ENCODE results near the gene EXOC6B. TPM values are rescaled to one million over a fixed set of nuclear protein-coding genes. Genes with fewer than 3 reads are reported as not detected.

EXOC6B gene
- total RNA-seq, 2 experiments from 2014 or later = 16.9 to 17.5 TPM

DNA sequence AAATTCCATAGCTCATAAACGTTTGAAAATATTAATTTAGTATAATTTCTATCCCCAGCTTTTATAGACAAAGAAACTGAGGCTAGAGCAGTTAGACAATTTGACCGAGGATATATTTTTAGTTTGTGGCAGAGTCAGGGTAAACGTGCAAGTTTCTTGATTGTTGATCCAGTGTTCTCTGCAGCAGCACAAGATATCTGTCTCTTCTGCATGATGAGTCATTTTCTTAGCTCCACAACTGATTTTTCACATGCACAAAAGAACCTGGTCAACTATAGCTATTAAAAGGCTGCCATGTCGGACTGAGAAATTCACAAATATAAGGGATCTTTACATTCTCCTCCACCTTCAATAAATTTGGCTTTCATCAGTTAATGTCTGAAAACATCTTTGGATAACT, 534.8 kb downstream of the EXOC6B start:
- intact Hi-C loops (cut with DNase I, micrococcal nuclease) = no loop called here
- H3K27me3 ChIP-seq (ENCODE audit: control insufficient read depth in 1 of 2, insufficient read depth in 2 of 2, low read length in 2 of 2) = no peaks in the 10 kb centered on the region
- no peaks in the 10 kb centered on the region for H3K36me3 Mint-ChIP-seq (ENCODE audit: low read depth)
- ChIA-PET CTCF (no interaction called here), POLR2A (no interaction called here)
- no peak overlapping the region for H3K27ac ChIP-seq (ENCODE audit: low read depth in 1 of 2, low read length in 2 of 2)
- H3K27ac Mint-ChIP-seq = no peak overlapping the region
- no peaks in the 10 kb centered on the region for H3K9me3 ChIP-seq (ENCODE audit: control insufficient read depth in 1 of 2, insufficient read depth in 1 of 2, low read length in 2 of 2)
- H3K4me3 Mint-ChIP-seq = no peak overlapping the region
- no peaks in the 10 kb centered on the region for H3K36me3 ChIP-seq (ENCODE audit: insufficient read depth, low read length)
- H3K27me3 Mint-ChIP-seq = no peaks in the 10 kb centered on the region
- DNase-seq = no peak
- no peaks in the 10 kb centered on the region for H3K4me1 Mint-ChIP-seq (ENCODE audit: low read depth)
- H3K4me3 ChIP-seq (ENCODE audit: low read length) = no peak overlapping the region
- H3K4me1 ChIP-seq (ENCODE audit: insufficient read depth, low read length) = no peaks in the 10 kb centered on the region
- ATAC-seq (ENCODE audit: poor library complexity) = no peak
- no peaks in the 10 kb centered on the region for H3K9me3 Mint-ChIP-seq
- TF ChIP-seq, protein P1, sequence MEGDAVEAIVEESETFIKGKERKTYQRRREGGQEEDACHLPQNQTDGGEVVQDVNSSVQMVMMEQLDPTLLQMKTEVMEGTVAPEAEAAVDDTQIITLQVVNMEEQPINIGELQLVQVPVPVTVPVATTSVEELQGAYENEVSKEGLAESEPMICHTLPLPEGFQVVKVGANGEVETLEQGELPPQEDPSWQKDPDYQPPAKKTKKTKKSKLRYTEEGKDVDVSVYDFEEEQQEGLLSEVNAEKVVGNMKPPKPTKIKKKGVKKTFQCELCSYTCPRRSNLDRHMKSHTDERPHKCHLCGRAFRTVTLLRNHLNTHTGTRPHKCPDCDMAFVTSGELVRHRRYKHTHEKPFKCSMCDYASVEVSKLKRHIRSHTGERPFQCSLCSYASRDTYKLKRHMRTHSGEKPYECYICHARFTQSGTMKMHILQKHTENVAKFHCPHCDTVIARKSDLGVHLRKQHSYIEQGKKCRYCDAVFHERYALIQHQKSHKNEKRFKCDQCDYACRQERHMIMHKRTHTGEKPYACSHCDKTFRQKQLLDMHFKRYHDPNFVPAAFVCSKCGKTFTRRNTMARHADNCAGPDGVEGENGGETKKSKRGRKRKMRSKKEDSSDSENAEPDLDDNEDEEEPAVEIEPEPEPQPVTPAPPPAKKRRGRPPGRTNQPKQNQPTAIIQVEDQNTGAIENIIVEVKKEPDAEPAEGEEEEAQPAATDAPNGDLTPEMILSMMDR (IDR thresholded peaks at IDR 0.05) = no peak

DNA sequence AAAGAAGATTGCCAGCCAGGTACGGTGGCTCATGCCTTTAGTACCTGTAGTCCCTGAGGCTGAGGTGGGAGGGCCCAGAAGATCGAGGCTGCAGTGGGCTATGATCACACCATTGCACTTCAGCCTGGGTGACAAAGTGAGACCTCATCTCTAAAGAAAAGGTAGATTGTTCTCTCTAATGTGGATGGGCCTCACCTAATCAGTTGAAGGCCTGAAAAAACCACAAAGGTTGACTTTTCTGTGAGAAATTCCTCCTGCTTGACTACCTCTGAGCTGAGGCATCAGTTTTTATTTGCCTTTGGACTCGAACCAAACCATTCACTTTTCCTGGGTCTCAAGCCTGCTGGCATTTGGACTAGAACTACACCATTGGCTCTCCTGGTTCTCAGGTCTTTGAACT, 536.1 kb downstream of the EXOC6B start:
- Histone ChIP-seq H3K27me3 (ENCODE audit: control insufficient read depth in 1 of 2, insufficient read depth in 2 of 2, low read length in 2 of 2) (no peaks in the 10 kb centered on the region), H3K4me3 (ENCODE audit: low read length) (no peak overlapping the region), H3K9me3 (ENCODE audit: control insufficient read depth in 1 of 2, insufficient read depth in 1 of 2, low read length in 2 of 2) (no peaks in the 10 kb centered on the region), H3K4me1 (ENCODE audit: insufficient read depth, low read length) (no peaks in the 10 kb centered on the region), H3K36me3 (ENCODE audit: insufficient read depth, low read length) (no peaks in the 10 kb centered on the region), H3K27ac (ENCODE audit: low read depth in 1 of 2, low read length in 2 of 2) (no peak overlapping the region)
- DNase-seq = no peak
- Mint-ChIP-seq H3K4me3 (no peak overlapping the region), H3K27ac (no peak overlapping the region), H3K36me3 (ENCODE audit: low read depth) (no peaks in the 10 kb centered on the region), H3K4me1 (ENCODE audit: low read depth) (no peaks in the 10 kb centered on the region), H3K27me3 (no peaks in the 10 kb centered on the region), H3K9me3 (peaks cover 2% of the 10 kb centered on the region)
- TF ChIP-seq, protein P1 (IDR thresholded peaks at IDR 0.05) = no peak
- ChIA-PET CTCF (no interaction called here), POLR2A (no interaction called here)
- intact Hi-C loops (cut with DNase I, micrococcal nuclease) = no loop called here
- no peak for ATAC-seq (ENCODE audit: poor library complexity)

DNA sequence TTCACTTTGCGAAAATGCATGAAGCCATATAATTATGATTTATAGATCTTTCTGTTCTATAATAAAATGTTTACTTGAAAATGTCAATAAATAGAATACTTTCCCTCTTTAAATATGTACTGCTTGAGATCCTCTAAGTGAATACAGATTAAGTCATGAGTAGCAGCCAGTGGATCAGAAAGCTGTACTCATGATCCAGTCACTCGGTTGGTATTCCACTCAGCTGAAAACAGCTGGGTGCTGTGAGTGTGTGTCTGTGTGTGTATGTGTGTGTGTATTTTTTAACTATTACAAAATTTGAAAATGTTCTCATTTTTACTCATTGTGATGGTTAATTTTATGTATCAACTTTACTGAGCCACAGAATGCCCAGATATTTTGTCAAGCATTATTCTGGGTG, 536.5 kb downstream of the EXOC6B start:
- H3K27me3 ChIP-seq (ENCODE audit: control insufficient read depth in 1 of 2, insufficient read depth in 2 of 2, low read length in 2 of 2) = no peaks in the 10 kb centered on the region
- CTCF ChIA-PET = no interaction called here
- Mint-ChIP-seq H3K4me3 (no peak overlapping the region), H3K27ac (no peak overlapping the region), H3K27me3 (no peaks in the 10 kb centered on the region), H3K36me3 (ENCODE audit: low read depth) (no peaks in the 10 kb centered on the region), H3K9me3 (peaks cover 2% of the 10 kb centered on the region), H3K4me1 (ENCODE audit: low read depth) (no peaks in the 10 kb centered on the region)
- no peaks in the 10 kb centered on the region for H3K9me3 ChIP-seq (ENCODE audit: control insufficient read depth in 1 of 2, insufficient read depth in 1 of 2, low read length in 2 of 2)
- DNase-seq (no peak), ATAC-seq (ENCODE audit: poor library complexity) (no peak)
- H3K36me3 ChIP-seq (ENCODE audit: insufficient read depth, low read length) = no peaks in the 10 kb centered on the region
- TF ChIP-seq, protein P1 (IDR thresholded peaks at IDR 0.05) = no peak
- POLR2A ChIA-PET = no interaction called here
- no peaks in the 10 kb centered on the region for H3K4me1 ChIP-seq (ENCODE audit: insufficient read depth, low read length)
- no peak overlapping the region for H3K27ac ChIP-seq (ENCODE audit: low read depth in 1 of 2, low read length in 2 of 2)
- intact Hi-C loops (cut with DNase I, micrococcal nuclease) = no loop called here
- H3K4me3 ChIP-seq (ENCODE audit: low read length) = no peak overlapping the region
